Measurements from ENCODE around the gene CLPSL1.

DNA sequence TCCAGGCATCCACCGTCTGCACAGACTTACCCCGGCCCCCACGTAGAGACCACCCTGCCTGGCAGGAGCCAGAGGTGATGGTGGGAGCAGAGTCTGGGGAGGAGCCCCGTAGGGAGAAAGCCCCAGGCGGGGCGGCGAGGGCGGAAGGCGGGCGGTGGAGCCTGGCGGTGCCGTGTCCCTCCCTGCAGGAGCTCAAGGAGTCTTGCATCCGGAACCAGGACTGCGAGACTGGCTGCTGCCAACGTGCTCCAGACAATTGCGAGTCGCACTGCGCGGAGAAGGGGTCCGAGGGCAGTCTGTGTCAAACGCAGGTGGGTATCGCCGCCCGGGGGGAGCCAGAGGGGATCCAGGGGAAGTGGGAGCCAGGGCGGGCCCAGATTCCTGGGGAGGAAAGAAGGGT is 6.0 kb downstream of the CLPSL1 start:
- TF ChIP-seq, protein P1, sequence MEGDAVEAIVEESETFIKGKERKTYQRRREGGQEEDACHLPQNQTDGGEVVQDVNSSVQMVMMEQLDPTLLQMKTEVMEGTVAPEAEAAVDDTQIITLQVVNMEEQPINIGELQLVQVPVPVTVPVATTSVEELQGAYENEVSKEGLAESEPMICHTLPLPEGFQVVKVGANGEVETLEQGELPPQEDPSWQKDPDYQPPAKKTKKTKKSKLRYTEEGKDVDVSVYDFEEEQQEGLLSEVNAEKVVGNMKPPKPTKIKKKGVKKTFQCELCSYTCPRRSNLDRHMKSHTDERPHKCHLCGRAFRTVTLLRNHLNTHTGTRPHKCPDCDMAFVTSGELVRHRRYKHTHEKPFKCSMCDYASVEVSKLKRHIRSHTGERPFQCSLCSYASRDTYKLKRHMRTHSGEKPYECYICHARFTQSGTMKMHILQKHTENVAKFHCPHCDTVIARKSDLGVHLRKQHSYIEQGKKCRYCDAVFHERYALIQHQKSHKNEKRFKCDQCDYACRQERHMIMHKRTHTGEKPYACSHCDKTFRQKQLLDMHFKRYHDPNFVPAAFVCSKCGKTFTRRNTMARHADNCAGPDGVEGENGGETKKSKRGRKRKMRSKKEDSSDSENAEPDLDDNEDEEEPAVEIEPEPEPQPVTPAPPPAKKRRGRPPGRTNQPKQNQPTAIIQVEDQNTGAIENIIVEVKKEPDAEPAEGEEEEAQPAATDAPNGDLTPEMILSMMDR (IDR thresholded peaks at IDR 0.05), result no peak
- no peak for TF ChIP-seq POLR2A (IDR thresholded peaks at IDR 0.05)
- TF ChIP-seq POLR2AphosphoS5 (IDR thresholded peaks at IDR 0.05; ENCODE audit: insufficient read depth in 1 of 2, low read depth in 1 of 2), result no peak

Measured in vagina (tissue), 2 donors.